Bronchial epithelial cell (primary cell): ENCODE data around the gene AMOTL1. TPM values are rescaled to one million over a fixed set of nuclear protein-coding genes. Genes with fewer than 3 reads are reported as not detected.

Source experiments
- DNase-seq: peaks from one replicate; pipeline ENCODE4 v3.0.0-alpha.2; 2010; ENCODE audit warnings: low read depth
- FAIRE-seq: peaks from 2 replicates; lab custom pipeline; 2011; peaks lifted over from hg19 to GRCh38; lab: Jason Lieb, UNC
- H3K27me3 ChIP-seq: 2 replicates; pipeline ENCODE4 v1.5.1; 2011; ENCODE audit warnings: low read length; ENCODE audit not compliant: control insufficient read depth, insufficient read depth
- H3K36me3 ChIP-seq: 2 replicates; pipeline ENCODE4 v1.5.1; 2011; ENCODE audit warnings: low read length; ENCODE audit not compliant: control insufficient read depth, insufficient read depth
- H3K4me3 ChIP-seq: 2 replicates; pipeline ENCODE4 v1.5.1; 2011; ENCODE audit warnings: mild to moderate bottlenecking, low read depth, low read length, control low read depth
- total RNA-seq: library from RNA; depleted of rRNA; stranded (reverse); fragments of >200 nt; gene quantifications from 2 replicates; pipeline ENCODE4 v1.2.1, GENCODE V29; 2014
- TF ChIP-seq, protein P1 (sequence below): IDR thresholded peaks from 2 replicates; pipeline ENCODE4 v1.5.1; 2011; ENCODE audit warnings: mild to moderate bottlenecking, moderate library complexity, low read length, control low read depth, inconsistent platforms; ENCODE audit not compliant: insufficient read depth, severe bottlenecking

Gene AMOTL1
- total RNA-seq, 1 donor from 2014 or later: 64.8 TPM

DNA sequence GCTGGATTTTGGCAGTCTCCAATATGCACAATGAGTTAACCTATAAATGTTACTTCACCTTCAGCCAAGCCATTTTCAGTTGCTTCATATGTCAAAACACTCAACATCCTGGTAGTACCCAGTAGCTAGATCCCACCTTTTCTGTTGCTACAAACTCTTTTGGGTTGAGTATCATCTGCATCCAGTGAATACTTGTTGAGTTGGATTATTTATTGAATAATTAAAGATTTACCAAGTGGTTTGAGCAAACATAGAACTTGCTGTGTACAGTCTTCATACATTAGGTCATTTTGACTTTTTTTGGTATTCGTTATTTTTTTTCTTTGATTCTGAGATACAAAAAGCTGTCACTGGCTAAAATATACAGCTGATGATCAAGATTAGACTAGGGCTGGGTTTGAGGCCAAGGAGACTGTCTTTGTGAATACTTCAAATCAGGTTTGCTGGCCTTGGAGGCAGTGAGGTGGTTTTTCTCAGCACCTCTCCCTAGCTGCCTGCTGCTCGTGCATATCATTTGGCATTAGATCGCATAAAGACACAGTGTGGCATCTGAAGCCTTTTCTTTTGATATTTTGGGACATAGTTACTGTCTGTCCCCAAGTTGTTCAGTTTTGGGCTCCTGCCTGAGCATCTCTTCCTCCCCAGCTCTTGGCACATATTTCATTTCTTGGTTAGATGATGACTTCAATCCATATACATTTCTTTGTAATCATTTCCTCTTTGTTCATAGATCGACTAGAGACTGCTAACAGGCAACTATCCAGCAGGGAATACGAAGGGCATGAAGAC lies 62.8 kb downstream of the AMOTL1 start:
- Histone ChIP-seq H3K36me3 (peaks cover 25% of the 10 kb centered on the region), H3K27me3 (no peaks in the 10 kb centered on the region), H3K4me3 (no peak overlapping the region)
- DNase-seq: no peak
- FAIRE-seq: no peak
- TF ChIP-seq, protein P1, sequence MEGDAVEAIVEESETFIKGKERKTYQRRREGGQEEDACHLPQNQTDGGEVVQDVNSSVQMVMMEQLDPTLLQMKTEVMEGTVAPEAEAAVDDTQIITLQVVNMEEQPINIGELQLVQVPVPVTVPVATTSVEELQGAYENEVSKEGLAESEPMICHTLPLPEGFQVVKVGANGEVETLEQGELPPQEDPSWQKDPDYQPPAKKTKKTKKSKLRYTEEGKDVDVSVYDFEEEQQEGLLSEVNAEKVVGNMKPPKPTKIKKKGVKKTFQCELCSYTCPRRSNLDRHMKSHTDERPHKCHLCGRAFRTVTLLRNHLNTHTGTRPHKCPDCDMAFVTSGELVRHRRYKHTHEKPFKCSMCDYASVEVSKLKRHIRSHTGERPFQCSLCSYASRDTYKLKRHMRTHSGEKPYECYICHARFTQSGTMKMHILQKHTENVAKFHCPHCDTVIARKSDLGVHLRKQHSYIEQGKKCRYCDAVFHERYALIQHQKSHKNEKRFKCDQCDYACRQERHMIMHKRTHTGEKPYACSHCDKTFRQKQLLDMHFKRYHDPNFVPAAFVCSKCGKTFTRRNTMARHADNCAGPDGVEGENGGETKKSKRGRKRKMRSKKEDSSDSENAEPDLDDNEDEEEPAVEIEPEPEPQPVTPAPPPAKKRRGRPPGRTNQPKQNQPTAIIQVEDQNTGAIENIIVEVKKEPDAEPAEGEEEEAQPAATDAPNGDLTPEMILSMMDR: no peak

DNA sequence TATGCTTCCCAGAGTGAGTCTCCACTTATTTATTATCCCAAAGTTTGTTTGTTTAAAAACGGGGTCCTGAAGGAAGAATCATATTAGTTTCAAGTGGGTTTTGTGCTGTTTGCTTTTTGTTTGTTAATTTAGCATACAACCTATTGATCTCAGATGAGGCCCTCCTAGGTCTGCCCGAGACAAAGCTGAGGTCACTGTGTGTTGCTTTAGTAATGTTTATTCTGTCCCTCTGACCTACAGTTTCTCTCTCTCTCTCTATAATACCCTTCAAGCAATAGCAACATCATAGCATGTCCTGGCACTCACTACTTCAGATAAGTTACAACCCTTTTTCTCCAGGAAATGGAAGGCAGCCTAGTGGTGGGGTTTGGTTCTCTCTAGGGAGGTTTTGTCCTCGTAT lies 63.4 kb downstream of the AMOTL1 start:
- FAIRE-seq (no peak), DNase-seq (no peak)
- TF ChIP-seq, protein P1: no peak
- H3K4me3 ChIP-seq: no peak overlapping the region
- peaks cover 27% of the 10 kb centered on the region for H3K36me3 ChIP-seq
- H3K27me3 ChIP-seq: no peaks in the 10 kb centered on the region

DNA sequence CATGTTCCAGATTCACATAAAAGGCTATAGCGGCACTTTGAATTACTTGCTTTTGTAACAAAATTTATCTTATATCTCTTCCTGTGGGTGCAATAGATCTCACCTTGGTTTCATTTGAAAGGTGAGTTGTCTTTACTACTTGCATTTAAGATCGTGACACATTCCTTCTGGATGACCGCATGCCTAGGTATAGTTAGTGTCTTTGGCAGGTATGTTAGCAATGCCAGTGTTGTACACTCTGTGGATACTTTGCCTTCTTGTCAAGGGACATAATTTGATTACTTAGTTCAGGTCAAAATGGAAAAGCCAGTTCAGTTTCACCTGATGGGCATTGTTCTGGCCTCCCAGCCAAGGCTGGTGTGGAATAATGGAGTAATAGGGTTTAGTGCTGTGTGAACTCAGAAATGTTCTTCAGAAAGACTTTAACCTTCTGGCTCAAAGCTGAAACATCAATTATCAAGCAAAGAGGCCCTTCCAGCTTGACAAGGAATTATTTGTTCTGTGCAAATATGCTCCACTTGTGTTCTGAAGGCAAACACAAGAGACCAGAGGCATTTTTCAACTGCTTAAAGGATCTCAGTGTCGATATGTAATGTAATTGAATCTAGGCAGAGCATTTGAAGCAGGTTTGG lies 64.6 kb downstream of the AMOTL1 start:
- Histone ChIP-seq H3K27me3 (no peaks in the 10 kb centered on the region), H3K4me3 (no peak overlapping the region), H3K36me3 (peaks cover 25% of the 10 kb centered on the region)
- TF ChIP-seq, protein P1: no peak
- FAIRE-seq (no peak), DNase-seq (no peak)

DNA sequence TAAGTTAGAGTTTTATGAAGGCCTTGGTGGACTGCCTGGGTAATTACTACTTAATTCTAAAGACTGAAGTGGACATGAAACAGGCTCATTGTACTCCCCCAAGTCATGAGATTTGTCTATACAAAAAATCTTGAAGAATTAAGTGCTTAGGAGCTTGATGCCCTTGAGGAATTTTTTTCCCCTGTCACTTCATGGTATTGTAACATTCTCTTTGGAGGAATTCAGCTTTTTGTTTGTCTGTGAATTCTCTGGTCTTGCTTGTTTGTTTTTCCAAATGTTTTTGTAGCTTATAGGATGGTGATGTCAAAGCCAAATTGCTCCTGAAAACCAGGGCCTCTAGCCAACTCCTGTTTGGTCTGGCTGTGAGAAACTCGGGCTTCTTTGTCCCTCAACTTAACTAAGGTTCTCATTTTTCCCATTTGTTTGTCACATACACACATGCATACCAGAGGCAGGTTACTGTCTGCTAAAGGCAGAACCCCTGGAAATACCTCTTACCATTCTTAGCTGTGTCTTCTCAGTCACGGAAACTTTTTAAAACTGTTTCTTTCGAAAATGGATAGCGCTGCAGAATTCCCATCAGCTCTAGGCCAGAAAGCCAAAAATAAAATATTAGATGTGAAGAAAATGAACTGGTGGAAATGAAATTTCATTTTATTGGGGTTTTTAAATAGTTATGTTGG lies 66.9 kb downstream of the AMOTL1 start:
- TF ChIP-seq, protein P1: no peak
- Histone ChIP-seq H3K36me3 (peaks cover 29% of the 10 kb centered on the region), H3K27me3 (no peaks in the 10 kb centered on the region), H3K4me3 (no peak overlapping the region)
- FAIRE-seq (no peak), DNase-seq (no peak)

DNA sequence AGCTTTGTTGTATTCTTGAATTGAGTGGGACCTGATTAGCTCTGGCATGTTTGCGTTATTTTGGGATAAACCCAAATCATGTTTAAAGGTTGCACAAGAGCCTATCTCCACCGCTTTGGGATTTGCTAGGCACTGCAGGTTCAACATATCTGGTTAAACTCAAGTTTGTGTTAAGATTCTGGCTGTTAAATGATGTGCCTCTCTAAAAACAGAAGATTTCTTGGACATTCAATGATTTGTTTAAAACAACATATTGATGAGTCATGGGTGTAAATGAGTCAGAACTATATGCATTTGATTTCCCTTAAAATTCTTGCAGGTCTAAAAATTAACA lies 67.4 kb downstream of the AMOTL1 start:
- H3K27me3 ChIP-seq: no peaks in the 10 kb centered on the region
- peaks cover 24% of the 10 kb centered on the region for H3K36me3 ChIP-seq
- DNase-seq (peak; percentile 59), FAIRE-seq (no peak)
- TF ChIP-seq, protein P1: no peak
- no peak overlapping the region for H3K4me3 ChIP-seq
